HepG2 (cell line): ENCODE results near the gene ARHGAP30.

Experiments
- ATF1 ChIP-seq: IDR thresholded peaks from 2 replicates; pipeline ENCODE4 v1.6.1; 2016; ENCODE audit warnings: mild to moderate bottlenecking, control low read depth
- ATF3 ChIP-seq: sonication (generic); formaldehyde crosslinking; IDR thresholded peaks from 2 replicates; pipeline ENCODE4 v1.4.0; 2020; ENCODE audit warnings: missing genetic modification reagents
- CBX5 ChIP-seq: sonication (generic); formaldehyde crosslinking; IDR thresholded peaks from 2 replicates; pipeline ENCODE4 v1.4.0; 2020; ENCODE audit warnings: missing genetic modification reagents, borderline replicate concordance
- CREM ChIP-seq, 2 experiments: sonication (generic) in 1 of 2; formaldehyde crosslinking in 1 of 2; IDR thresholded peaks; 2 replicates each; pipeline versions ENCODE4 v1.4.0 to v1.6.1; 2016 to 2020; ENCODE audit warnings: antibody characterized with exemption in 1 of 2, mild to moderate bottlenecking in 1 of 2, missing genetic modification reagents in 1 of 2
- ELF3 ChIP-seq: IDR thresholded peaks from 2 replicates; pipeline ENCODE4 v1.6.1; 2016; ENCODE audit warnings: missing genetic modification reagents, missing compliant biosample characterization
- MAZ ChIP-seq, 2 experiments: sonication (generic) in 1 of 2; formaldehyde crosslinking in 1 of 2; IDR thresholded peaks; 2 replicates each; pipeline versions ENCODE4 v1.5.0 to v1.6.1; 2012 to 2020; ENCODE audit warnings: low read depth in 2 of 2, mild to moderate bottlenecking in 2 of 2, borderline replicate concordance in 1 of 2, improper control_type of control experiment in 1 of 2, low read length in 1 of 2, missing genetic modification reagents in 1 of 2, moderate library complexity in 1 of 2
- RFX5 ChIP-seq: IDR thresholded peaks from 2 replicates; pipeline ENCODE4 v1.6.1; 2011; ENCODE audit warnings: low read depth, low read length, improper control_type of control experiment
- SP140L ChIP-seq: sonication (generic); formaldehyde crosslinking; IDR thresholded peaks from 2 replicates; pipeline ENCODE4 v1.4.0; 2020; ENCODE audit warnings: missing genetic modification reagents, borderline replicate concordance
- TCF7L2 ChIP-seq: IDR thresholded peaks from 2 replicates; pipeline ENCODE4 v1.6.1; 2011; ENCODE audit warnings: mild to moderate bottlenecking, low read depth, low read length, moderate library complexity
- ZHX2 ChIP-seq, 2 experiments: sonication (generic) in 1 of 2; formaldehyde crosslinking in 1 of 2; IDR thresholded peaks; 2 replicates each; pipeline versions ENCODE4 v1.6.1 to v1.9.0; 2014 to 2022; ENCODE audit warnings: antibody characterized with exemption in 1 of 2, borderline replicate concordance in 1 of 2, inconsistent platforms in 1 of 2, low read depth in 1 of 2, missing genetic modification reagents in 1 of 2
- TF ChIP-seq, protein P1 (sequence below): sonication (generic); formaldehyde crosslinking; IDR thresholded peaks from 2 replicates; pipeline ENCODE4 v1.8.0; 2023; ENCODE audit warnings: mild to moderate bottlenecking, missing genetic modification reagents
- TF ChIP-seq, protein P2 (sequence below): sonication (generic); formaldehyde crosslinking; IDR thresholded peaks from 2 replicates; pipeline ENCODE4 v1.5.0; 2020; ENCODE audit warnings: mild to moderate bottlenecking, missing genetic modification reagents, moderate library complexity

DNA sequence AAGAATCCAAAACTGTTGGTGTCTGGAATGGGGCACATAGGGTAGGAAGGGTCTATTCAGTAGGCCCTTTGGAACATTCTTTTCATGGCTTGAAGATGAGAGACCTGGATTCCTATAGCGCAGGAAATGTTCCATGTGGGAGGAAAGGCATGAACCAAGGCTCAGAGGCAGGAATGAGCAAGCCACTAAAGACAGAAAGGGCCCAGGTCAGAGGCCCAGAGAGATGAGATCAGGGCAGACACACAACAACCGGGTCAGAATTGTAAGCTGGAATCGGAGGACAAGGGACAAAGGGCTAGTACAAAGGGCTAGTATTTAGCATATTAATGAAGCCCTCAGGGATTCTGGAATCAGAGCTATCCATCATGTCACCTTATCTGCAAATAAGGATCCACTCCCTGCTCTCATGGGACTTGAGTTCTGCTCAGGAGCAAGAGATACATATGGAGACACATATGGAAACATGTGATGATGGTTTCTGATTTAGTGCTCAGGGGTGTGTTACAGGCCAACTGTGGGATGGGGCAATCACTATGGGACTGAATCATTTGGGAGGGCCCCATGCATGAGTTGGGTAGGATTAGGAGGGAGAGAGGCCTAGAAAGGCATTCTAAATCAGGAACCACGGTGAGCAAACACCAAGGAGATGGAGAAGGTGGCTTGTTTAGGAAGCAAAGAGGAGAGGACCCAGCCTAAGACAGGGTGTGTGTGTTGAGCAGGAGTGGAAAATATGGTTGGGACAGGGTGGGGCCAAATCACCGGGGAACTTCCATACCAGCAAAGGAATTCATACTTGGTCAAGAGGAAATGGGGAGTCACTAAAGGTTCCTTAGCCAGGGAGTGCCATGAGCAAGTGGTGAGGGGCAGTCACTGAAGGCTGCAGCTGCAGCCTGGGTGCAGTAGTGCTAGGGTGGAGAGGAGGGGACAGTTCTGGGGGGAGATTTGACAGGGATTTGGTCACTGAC lies 11.0 kb upstream of the ARHGAP30 start:
- TF ChIP-seq CBX5 (CRISPR knock-in tag): no peak
- TF ChIP-seq ATF1: no peak
- TF ChIP-seq TCF7L2: no peak
- TF ChIP-seq CREM (IDR thresholded peaks at IDR 0.05): no peak
- no peak for TF ChIP-seq CREM (CRISPR knock-in tag; IDR thresholded peaks at IDR 0.05)
- TF ChIP-seq MAZ (IDR thresholded peaks at IDR 0.05; ENCODE audit: borderline replicate concordance, low read depth, low read length): no peak
- TF ChIP-seq MAZ (CRISPR knock-in tag; IDR thresholded peaks at IDR 0.05; ENCODE audit: low read depth): no peak
- TF ChIP-seq SP140L: no peak
- TF ChIP-seq, protein P1, sequence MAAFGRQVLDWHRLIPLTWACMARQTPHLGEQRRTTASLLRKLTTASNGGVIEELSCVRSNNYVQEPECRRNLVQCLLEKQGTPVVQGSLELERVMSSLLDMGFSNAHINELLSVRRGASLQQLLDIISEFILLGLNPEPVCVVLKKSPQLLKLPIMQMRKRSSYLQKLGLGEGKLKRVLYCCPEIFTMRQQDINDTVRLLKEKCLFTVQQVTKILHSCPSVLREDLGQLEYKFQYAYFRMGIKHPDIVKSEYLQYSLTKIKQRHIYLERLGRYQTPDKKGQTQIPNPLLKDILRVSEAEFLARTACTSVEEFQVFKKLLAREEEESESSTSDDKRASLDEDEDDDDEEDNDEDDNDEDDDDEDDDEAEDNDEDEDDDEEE: no peak
- TF ChIP-seq, protein P2, sequence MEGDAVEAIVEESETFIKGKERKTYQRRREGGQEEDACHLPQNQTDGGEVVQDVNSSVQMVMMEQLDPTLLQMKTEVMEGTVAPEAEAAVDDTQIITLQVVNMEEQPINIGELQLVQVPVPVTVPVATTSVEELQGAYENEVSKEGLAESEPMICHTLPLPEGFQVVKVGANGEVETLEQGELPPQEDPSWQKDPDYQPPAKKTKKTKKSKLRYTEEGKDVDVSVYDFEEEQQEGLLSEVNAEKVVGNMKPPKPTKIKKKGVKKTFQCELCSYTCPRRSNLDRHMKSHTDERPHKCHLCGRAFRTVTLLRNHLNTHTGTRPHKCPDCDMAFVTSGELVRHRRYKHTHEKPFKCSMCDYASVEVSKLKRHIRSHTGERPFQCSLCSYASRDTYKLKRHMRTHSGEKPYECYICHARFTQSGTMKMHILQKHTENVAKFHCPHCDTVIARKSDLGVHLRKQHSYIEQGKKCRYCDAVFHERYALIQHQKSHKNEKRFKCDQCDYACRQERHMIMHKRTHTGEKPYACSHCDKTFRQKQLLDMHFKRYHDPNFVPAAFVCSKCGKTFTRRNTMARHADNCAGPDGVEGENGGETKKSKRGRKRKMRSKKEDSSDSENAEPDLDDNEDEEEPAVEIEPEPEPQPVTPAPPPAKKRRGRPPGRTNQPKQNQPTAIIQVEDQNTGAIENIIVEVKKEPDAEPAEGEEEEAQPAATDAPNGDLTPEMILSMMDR (CRISPR knock-in tag): no peak
- no peak for TF ChIP-seq RFX5
- no peak for TF ChIP-seq ATF3 (CRISPR knock-in tag)
- TF ChIP-seq ZHX2 (IDR thresholded peaks at IDR 0.05; ENCODE audit: low read depth): no peak
- no peak for TF ChIP-seq ZHX2 (CRISPR knock-in tag; IDR thresholded peaks at IDR 0.05; ENCODE audit: borderline replicate concordance)
- no peak for TF ChIP-seq ELF3 (CRISPR knock-in tag)
